ENCODE results near the gene PAX8.

DNA sequence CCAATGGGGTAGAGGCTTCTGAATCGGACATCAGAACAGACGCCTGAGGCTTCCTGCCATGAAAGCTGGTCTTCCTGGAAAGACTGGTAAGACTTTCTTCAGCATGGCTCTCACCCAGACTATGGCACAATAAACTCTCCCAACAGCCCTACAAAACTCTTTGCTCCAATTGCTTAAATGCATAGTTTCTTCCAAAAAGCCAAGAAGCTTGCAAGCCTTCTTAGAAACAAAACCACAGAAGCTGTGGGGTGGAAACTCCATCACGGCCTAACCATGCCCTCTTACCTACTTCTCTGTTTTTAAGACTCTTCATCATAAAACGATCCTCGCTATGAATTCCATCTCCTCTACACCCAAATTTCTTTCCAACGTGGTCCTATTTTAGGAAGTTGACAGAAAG lies 48.2 kb downstream of the PAX8 start:
- TF ChIP-seq POLR2A (IDR thresholded peaks at IDR 0.05) (no peak), POLR2AphosphoS5 (IDR thresholded peaks at IDR 0.05) (no peak)
- TF ChIP-seq, protein P1, sequence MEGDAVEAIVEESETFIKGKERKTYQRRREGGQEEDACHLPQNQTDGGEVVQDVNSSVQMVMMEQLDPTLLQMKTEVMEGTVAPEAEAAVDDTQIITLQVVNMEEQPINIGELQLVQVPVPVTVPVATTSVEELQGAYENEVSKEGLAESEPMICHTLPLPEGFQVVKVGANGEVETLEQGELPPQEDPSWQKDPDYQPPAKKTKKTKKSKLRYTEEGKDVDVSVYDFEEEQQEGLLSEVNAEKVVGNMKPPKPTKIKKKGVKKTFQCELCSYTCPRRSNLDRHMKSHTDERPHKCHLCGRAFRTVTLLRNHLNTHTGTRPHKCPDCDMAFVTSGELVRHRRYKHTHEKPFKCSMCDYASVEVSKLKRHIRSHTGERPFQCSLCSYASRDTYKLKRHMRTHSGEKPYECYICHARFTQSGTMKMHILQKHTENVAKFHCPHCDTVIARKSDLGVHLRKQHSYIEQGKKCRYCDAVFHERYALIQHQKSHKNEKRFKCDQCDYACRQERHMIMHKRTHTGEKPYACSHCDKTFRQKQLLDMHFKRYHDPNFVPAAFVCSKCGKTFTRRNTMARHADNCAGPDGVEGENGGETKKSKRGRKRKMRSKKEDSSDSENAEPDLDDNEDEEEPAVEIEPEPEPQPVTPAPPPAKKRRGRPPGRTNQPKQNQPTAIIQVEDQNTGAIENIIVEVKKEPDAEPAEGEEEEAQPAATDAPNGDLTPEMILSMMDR (IDR thresholded peaks at IDR 0.05) = no peak
